ENCODE data around the gene PLLP.

DNA sequence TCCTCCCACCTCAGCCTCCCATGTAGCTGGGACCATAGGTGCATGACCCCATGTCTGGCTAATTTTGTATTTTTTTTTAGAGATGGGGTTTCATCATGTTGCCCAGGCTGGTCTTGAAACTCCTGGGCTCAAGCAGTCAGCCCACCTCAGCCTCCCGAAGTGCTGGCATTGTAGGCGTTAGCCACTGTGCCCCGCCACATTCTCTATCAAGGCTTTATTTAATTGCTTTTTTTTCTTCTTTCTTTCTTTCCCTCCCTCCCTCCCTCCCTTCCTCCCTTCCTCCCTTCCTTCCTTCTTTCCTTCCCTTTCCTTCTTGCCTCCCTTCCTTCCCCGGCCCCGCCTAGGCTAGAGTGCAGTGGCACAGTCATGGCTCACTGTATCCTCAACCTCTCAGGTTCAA lies 74.7 kb downstream of the PLLP start:
- TF ChIP-seq, protein P1, sequence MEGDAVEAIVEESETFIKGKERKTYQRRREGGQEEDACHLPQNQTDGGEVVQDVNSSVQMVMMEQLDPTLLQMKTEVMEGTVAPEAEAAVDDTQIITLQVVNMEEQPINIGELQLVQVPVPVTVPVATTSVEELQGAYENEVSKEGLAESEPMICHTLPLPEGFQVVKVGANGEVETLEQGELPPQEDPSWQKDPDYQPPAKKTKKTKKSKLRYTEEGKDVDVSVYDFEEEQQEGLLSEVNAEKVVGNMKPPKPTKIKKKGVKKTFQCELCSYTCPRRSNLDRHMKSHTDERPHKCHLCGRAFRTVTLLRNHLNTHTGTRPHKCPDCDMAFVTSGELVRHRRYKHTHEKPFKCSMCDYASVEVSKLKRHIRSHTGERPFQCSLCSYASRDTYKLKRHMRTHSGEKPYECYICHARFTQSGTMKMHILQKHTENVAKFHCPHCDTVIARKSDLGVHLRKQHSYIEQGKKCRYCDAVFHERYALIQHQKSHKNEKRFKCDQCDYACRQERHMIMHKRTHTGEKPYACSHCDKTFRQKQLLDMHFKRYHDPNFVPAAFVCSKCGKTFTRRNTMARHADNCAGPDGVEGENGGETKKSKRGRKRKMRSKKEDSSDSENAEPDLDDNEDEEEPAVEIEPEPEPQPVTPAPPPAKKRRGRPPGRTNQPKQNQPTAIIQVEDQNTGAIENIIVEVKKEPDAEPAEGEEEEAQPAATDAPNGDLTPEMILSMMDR (IDR thresholded peaks at IDR 0.05), result no peak
- TF ChIP-seq POLR2AphosphoS5 (IDR thresholded peaks at IDR 0.05; ENCODE audit: low read depth, low read length) (no peak), SIN3A (IDR thresholded peaks at IDR 0.05; ENCODE audit: borderline replicate concordance, insufficient read depth, low read depth, low read length) (no peak)
- TF ChIP-seq, protein P2, sequence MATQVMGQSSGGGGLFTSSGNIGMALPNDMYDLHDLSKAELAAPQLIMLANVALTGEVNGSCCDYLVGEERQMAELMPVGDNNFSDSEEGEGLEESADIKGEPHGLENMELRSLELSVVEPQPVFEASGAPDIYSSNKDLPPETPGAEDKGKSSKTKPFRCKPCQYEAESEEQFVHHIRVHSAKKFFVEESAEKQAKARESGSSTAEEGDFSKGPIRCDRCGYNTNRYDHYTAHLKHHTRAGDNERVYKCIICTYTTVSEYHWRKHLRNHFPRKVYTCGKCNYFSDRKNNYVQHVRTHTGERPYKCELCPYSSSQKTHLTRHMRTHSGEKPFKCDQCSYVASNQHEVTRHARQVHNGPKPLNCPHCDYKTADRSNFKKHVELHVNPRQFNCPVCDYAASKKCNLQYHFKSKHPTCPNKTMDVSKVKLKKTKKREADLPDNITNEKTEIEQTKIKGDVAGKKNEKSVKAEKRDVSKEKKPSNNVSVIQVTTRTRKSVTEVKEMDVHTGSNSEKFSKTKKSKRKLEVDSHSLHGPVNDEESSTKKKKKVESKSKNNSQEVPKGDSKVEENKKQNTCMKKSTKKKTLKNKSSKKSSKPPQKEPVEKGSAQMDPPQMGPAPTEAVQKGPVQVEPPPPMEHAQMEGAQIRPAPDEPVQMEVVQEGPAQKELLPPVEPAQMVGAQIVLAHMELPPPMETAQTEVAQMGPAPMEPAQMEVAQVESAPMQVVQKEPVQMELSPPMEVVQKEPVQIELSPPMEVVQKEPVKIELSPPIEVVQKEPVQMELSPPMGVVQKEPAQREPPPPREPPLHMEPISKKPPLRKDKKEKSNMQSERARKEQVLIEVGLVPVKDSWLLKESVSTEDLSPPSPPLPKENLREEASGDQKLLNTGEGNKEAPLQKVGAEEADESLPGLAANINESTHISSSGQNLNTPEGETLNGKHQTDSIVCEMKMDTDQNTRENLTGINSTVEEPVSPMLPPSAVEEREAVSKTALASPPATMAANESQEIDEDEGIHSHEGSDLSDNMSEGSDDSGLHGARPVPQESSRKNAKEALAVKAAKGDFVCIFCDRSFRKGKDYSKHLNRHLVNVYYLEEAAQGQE (IDR thresholded peaks at IDR 0.05; ENCODE audit: insufficient read depth in 1 of 2, low read depth in 2 of 2, low read length in 1 of 2), result no peak
